Muscle layer of duodenum (tissue), 2 donors: ENCODE measurements around the gene PRKCA.
A peak's percentile ranks its signal among the peaks of the same experiment; 100 is the strongest.

ENCODE experiments used
- H3K27ac ChIP-seq: one replicate; pipeline ENCODE4 v1.7.0; 2013; ENCODE audit warnings: mild to moderate bottlenecking, low read length
- H3K27me3 ChIP-seq: one replicate; pipeline ENCODE4 v1.7.0; 2013; ENCODE audit warnings: low read depth, mild to moderate bottlenecking, control low read depth, low read length
- H3K36me3 ChIP-seq, 2 donors: one replicate each; pipeline ENCODE4 v1.7.0; 2013; ENCODE audit warnings: low read length in 2 of 2, control low read depth in 1 of 2, mild to moderate bottlenecking in 1 of 2; ENCODE audit not compliant: insufficient read depth in 2 of 2, control insufficient read depth in 1 of 2
- H3K4me1 ChIP-seq, 2 donors: one replicate each; pipeline ENCODE4 v1.7.0; 2013; ENCODE audit warnings: low read length in 2 of 2, mild to moderate bottlenecking in 2 of 2, control low read depth in 1 of 2, moderate library complexity in 1 of 2; ENCODE audit not compliant: insufficient read depth in 2 of 2, control insufficient read depth in 1 of 2
- H3K4me3 ChIP-seq, 2 donors: one replicate each; pipeline ENCODE4 v1.7.0; 2013; ENCODE audit warnings: low read length in 2 of 2, low read depth in 1 of 2, mild to moderate bottlenecking in 1 of 2
- H3K9me3 ChIP-seq, 2 donors: one replicate each; pipeline ENCODE4 v1.7.0; 2013; ENCODE audit warnings: low read length in 2 of 2, control low read depth in 1 of 2, mild to moderate bottlenecking in 1 of 2; ENCODE audit not compliant: control insufficient read depth in 1 of 2
- donor health status: healthy.

PRKCA gene

DNA sequence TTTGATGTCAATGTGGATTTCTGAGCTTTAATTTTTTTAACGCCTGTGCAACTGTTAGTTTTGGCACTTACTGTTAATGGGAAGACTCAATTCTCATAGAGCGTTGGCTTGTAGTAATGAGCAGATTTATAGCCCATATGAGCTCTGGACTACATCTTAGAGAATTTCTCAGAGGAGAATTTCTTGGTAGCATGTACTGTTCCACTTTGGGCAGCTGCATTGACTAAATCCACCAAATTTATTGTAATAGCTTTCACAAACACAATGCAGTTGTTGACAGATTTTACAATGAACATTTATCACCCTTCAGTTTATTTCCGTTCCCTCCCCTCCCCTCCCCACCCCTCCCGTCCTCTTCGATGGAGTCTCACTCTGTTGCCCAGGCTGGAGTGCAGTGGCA, 193.9 kb downstream of the PRKCA start:
- H3K36me3 ChIP-seq: peaks cover 0 to 4% of the 10 kb centered on the region in 2 donors
- peaks cover 0 to 8% of the 10 kb centered on the region in 2 donors for H3K4me1 ChIP-seq
- H3K4me3 ChIP-seq: no peak overlapping the region
- no peaks in the 10 kb centered on the region for H3K9me3 ChIP-seq
- no peaks in the 10 kb centered on the region for H3K27me3 ChIP-seq
- no peak overlapping the region for H3K27ac ChIP-seq

DNA sequence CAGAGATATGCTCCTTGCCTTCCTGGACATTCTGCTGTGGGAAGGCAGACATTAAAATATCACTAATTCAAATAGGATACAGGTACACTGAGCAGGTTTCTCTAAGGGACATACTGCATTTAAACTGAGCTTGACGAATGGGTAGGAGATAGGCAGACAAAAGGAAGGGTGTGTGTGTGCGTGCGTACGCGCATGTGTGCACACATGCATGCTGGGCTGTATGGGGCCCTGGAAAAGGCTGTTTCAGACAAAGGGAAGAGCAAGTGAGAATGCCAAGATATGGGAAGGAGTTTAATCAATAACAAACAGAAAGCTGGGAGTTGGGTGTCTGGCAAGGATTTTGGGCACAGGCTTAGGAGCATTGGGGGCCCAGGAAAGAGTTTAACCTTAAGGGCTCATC, 196.2 kb downstream of the PRKCA start:
- Histone ChIP-seq H3K27ac (no peak overlapping the region), H3K9me3 (no peaks in the 10 kb centered on the region), H3K36me3 (peaks cover 0 to 4% of the 10 kb centered on the region in 2 donors), H3K4me1 (peaks cover 0 to 6% of the 10 kb centered on the region in 2 donors), H3K27me3 (no peaks in the 10 kb centered on the region), H3K4me3 (no peak overlapping the region)

DNA sequence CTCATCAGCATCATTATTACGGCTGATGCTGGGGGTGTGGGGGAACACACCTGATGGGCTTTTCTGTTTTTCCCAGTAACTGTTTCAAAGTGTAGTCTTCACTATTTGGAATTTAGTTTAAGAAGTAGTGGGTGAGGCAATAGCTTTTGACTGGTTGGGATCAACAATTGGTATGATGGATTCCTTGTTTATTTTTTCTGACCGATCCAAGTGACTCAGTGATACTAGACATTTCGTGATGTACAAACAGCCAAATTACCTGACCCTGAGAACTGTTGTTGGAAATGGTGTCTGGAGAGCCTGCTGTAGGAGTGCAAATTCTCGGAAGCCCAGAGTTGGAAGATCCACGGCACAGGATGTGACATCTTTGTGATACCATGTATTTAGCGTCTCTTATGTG, 204.2 kb downstream of the PRKCA start:
- H3K27ac ChIP-seq: no peak overlapping the region
- H3K4me3 ChIP-seq: no peak overlapping the region
- H3K9me3 ChIP-seq: no peaks in the 10 kb centered on the region
- peaks cover 25 to 28% of the 10 kb centered on the region in 2 donors for H3K4me1 ChIP-seq
- no peaks in the 10 kb centered on the region for H3K27me3 ChIP-seq
- peaks cover 0 to 5% of the 10 kb centered on the region in 2 donors for H3K36me3 ChIP-seq

GRCh38 chr17:66507103-66507923, 204.9 kb downstream of the PRKCA start:
- H3K4me3 ChIP-seq: no peak overlapping the region
- H3K9me3 ChIP-seq: no peaks in the 10 kb centered on the region
- H3K27ac ChIP-seq: peak overlapping the region; percentile 36
- no peaks in the 10 kb centered on the region for H3K27me3 ChIP-seq
- H3K4me1 ChIP-seq: peaks cover 25 to 28% of the 10 kb centered on the region in 2 donors
- H3K36me3 ChIP-seq: peaks cover 0 to 5% of the 10 kb centered on the region in 2 donors

DNA sequence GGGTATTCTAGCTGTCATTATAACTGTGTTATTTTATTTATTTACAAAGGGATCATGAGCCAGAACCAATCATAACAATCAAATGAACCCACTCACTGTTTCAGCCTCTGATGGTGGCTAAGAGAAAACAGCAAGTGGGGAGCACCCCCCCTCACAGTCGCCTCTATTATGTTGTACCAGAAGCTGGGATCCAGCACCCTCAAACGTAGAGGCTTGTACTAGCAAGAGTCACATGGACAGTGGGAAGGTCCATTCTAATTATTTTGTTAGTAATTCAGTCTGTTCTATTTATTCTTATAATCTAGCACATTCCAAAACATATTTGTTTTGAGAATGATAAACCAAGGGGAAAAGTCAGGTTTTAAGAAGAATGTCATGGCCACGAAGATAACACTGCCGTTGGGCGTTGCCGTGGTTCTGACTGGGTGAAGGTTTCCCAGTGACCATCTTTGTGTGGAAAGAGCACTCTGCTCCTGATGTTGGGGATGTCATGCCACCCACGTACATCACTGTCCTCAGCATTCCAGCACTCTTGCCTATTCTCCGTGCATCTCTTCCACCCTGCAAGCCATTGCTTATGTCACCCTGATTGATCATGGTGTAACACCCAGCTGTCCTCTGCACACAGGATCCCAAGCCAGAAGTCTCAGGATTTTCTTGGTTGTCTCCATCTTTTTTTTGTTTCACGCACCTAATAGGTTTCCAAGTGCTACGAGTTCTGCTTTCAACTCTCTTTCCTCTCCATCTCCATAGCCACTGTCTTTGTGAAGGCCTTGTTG, 205.8 kb downstream of the PRKCA start:
- Histone ChIP-seq H3K27me3 (no peaks in the 10 kb centered on the region), H3K27ac (peak overlapping the region; percentile 36), H3K4me3 (no peak overlapping the region), H3K4me1 (peaks cover 25 to 26% of the 10 kb centered on the region in 2 donors), H3K36me3 (peaks cover 0 to 5% of the 10 kb centered on the region in 2 donors), H3K9me3 (no peaks in the 10 kb centered on the region)

GRCh38 chr17:66508896-66509844, 206.8 kb downstream of the PRKCA start:
- Histone ChIP-seq H3K27ac (peak overlapping the region; percentile 36), H3K4me1 (peaks cover 16 to 25% of the 10 kb centered on the region in 2 donors), H3K36me3 (peaks cover under 1 to 5% of the 10 kb centered on the region in 2 donors), H3K27me3 (no peaks in the 10 kb centered on the region), H3K4me3 (no peak overlapping the region), H3K9me3 (no peaks in the 10 kb centered on the region)

- Histone ChIP-seq H3K9me3 (no peaks in the 10 kb centered on the region), H3K27me3 (no peaks in the 10 kb centered on the region), H3K27ac (peak overlapping the region; percentile 10), H3K36me3 (peaks cover 5% of the 10 kb centered on the region in 2 donors), H3K4me3 (no peak overlapping the region), H3K4me1 (peaks cover 15 to 25% of the 10 kb centered on the region in 2 donors)
Measured at GRCh38 chr17:66509926-66510325, 207.5 kb downstream of the PRKCA start.

- no peak overlapping the region for H3K27ac ChIP-seq
- no peaks in the 10 kb centered on the region for H3K27me3 ChIP-seq
- no peak overlapping the region for H3K4me3 ChIP-seq
- H3K4me1 ChIP-seq: peaks cover 15 to 25% of the 10 kb centered on the region in 2 donors
- H3K9me3 ChIP-seq: no peaks in the 10 kb centered on the region
- H3K36me3 ChIP-seq: peaks cover 5% of the 10 kb centered on the region in 2 donors
Measured at GRCh38 chr17:66511135-66511534, 208.7 kb downstream of the PRKCA start.

GRCh38 chr17:66514227-66514806, 211.9 kb downstream of the PRKCA start:
- no peaks in the 10 kb centered on the region for H3K9me3 ChIP-seq
- no peak overlapping the region for H3K27ac ChIP-seq
- no peaks in the 10 kb centered on the region for H3K27me3 ChIP-seq
- H3K4me3 ChIP-seq: no peak overlapping the region
- peaks cover 9 to 10% of the 10 kb centered on the region in 2 donors for H3K4me1 ChIP-seq
- H3K36me3 ChIP-seq: peaks cover 5% of the 10 kb centered on the region in 2 donors

DNA sequence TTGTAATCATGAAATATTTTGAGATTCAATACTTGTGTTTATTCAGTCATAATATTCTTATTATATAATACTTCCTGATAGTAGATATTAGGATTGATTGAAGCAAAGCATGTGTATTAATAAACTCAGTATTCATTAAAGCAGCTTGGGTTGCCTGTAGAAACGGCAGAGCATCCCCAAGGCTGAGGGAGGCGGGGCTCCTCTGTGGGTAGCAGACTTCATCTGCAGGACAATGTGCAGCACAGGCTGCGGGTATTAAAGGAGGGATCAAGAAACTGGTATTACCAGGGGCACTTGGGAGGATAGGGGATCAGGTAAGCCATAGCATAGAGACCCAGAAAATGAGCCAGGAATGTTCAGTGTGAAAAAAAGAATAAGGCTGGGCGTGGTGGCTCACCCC, 213.6 kb downstream of the PRKCA start:
- Histone ChIP-seq H3K9me3 (no peaks in the 10 kb centered on the region), H3K36me3 (peaks cover 0 to 5% of the 10 kb centered on the region in 2 donors), H3K27me3 (no peaks in the 10 kb centered on the region), H3K27ac (no peak overlapping the region), H3K4me3 (no peak overlapping the region), H3K4me1 (peaks cover 0 to 11% of the 10 kb centered on the region in 2 donors)
